ENCODE measurements around the gene TMEM198. TPM values are rescaled to one million over a fixed set of nuclear protein-coding genes. Genes with fewer than 3 reads are reported as not detected.

The TMEM198 gene
- total RNA-seq, 3 donors from 2014 or later, result 3.6 to 4.8 (median 4.3) TPM

DNA sequence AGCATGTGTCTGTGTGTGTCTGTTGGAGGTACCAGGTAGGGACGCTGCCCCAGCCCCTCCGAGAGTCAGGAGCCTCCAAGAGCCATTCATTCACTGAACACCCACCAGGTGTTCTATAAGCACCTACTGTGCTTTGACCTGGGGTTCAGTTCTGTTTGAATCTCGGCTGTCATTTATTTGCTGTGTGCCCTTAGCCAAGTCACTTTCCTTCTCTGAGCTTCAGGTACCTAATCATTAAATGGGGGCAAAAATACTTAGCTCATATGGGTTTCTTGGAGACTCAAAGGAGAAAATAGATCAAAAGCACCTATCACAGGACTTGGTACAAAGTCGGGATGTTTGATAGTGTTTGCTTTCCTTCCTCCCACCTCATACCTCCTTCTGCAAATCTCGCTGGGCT, 16.4 kb upstream of the TMEM198 start:
- H3K27me3 Mint-ChIP-seq (ENCODE audit: low read depth), result peaks cover 83% of the 10 kb centered on the region
- H3K4me3 Mint-ChIP-seq, result no peak overlapping the region
- H3K4me1 Mint-ChIP-seq (ENCODE audit: low read depth), result peaks cover 4% of the 10 kb centered on the region
- no peaks in the 10 kb centered on the region for H3K9me3 Mint-ChIP-seq
- no peak for ATAC-seq
- DNase-seq, result no peak
- no peaks in the 10 kb centered on the region for H3K36me3 Mint-ChIP-seq (ENCODE audit: insufficient read depth)

DNA sequence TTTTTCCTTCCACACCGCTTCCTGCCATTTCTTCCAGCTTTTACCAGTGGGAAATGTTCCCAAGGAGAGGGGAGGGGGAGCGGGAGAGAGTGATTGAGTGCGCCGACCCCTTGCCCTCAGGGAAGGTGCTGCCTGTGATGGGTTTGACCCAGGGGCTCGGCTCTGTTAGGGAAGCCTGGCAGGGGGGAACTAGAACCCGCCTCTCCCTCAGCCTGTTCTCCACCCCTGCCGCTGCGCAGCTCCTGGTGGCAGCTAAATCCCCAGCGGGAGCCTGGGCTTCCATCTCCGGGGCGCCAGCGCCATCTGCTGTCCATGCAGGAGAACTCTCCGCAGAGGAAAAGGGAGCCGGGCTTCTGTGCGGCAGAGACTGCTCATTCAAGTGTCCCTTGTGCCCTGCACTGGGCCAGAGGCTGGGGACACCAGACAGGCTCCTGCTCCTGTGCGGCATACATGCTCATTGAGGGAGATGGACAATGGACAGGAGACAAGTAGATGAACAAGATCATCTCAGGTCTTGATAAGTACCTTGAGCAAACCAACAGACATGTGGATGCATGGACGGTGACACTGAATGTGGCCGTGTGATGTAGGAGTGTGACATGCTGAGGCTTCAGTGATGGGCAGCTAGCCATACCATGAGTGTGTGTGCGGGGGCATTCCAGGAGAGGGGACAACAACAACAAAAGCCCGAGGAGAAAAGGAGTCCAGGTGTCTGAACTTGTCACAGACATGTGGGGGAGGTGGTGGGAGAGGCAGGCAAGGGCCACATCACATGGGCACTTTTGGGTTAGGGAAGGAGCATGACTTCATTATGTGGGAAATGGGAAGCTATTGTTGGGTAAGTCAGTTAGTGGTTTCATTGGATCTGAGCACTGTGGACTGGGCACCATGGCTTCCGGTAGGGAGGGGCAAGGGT, 13.5 kb upstream of the TMEM198 start:
- peaks cover 68% of the 10 kb centered on the region for H3K27me3 Mint-ChIP-seq (ENCODE audit: low read depth)
- ATAC-seq, result peak; percentile 96 to 97

DNA sequence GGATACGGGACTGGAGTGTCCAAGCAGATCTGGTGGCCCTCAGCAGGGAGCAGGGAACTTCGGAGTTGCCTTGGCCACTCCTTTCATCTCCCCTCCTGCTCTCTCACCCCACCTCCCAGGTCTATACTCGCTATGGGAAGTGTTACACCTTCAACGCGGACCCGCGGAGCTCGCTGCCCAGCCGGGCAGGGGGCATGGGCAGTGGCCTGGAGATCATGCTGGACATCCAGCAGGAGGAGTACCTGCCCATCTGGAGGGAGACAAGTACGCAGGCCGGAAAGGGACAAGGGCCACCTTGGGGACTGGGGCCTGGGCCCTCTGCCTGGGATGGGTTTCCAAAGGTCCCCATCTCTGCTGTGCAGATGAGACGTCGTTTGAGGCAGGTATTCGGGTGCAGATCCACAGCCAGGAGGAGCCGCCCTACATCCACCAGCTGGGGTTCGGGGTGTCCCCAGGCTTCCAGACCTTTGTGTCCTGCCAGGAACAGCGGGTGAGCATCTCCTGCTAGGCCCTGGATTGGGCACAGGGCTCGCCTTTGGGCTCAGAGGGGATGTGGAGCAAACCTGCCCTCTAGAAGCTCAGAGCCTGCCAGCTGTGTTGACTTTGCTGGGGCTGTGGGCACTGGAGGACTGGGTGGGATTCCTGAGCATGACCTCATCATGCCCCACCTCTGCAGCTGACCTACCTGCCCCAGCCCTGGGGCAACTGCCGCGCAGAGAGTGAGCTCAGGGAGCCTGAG, 12.0 kb upstream of the TMEM198 start:
- DNase-seq (no peak), ATAC-seq (no peak)
- no peaks in the 10 kb centered on the region for H3K36me3 Mint-ChIP-seq (ENCODE audit: insufficient read depth)
- no peaks in the 10 kb centered on the region for H3K9me3 Mint-ChIP-seq
- peaks cover 55% of the 10 kb centered on the region for H3K27me3 Mint-ChIP-seq (ENCODE audit: low read depth)
- H3K4me3 Mint-ChIP-seq, result no peak overlapping the region
- no peaks in the 10 kb centered on the region for H3K4me1 Mint-ChIP-seq (ENCODE audit: low read depth)

More for the DNA sequence above, 13.5 kb upstream of the TMEM198 start:
- no peaks in the 10 kb centered on the region for H3K36me3 Mint-ChIP-seq (ENCODE audit: insufficient read depth)
- H3K9me3 Mint-ChIP-seq, result no peaks in the 10 kb centered on the region
- peak; percentile 86 for DNase-seq
- H3K4me1 Mint-ChIP-seq (ENCODE audit: low read depth), result no peaks in the 10 kb centered on the region
- H3K4me3 Mint-ChIP-seq, result no peak overlapping the region

DNA sequence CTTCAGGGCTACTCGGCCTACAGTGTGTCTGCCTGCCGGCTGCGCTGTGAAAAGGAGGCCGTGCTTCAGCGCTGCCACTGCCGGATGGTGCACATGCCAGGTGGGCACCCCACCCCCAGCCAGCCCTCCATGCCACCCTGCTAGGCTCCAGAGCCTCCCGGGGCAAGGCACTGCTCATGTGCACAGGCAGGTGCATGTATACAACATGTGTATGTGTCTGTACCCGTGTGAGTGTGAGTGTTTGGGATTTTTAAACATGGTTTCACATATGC, 11.5 kb upstream of the TMEM198 start:
- ATAC-seq, result no peak
- DNase-seq, result no peak

DNA sequence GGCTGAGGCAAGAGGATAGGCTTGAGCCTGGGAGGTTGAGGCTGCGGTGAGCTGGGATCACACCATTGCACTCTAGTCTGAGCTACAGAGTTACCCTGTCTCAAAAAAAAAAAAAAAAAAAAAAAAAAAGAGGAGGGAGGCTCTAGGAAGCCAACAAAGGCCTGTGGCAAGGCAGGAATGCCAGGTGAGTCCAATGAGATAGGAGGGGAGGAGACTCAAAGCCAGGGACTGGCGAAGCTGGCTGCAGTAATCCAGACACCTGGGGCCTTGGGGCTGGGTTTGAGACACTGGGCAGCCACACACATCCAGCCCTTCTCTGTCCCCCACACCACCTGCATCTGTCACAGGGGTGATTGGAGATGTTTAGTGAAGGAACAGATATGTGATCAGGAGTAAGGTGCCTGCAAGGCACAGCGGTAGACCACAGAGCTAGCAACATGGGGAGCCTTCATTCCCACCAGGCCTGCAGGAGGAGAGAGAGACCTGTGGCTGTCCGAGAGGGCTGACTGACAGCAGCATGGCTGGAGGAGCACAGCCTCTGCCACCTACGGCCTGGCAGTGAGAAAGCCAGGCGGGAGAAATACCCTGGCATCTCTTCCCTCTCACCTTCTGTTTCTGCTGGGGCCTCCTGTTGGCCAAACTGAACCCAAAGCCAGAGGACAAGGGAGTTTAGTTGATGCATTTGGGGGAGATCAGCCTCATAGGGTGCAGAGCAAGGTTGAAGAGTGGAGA, 9.7 kb upstream of the TMEM198 start:
- no peaks in the 10 kb centered on the region for H3K36me3 Mint-ChIP-seq (ENCODE audit: insufficient read depth)
- DNase-seq (no peak), ATAC-seq (no peak)
- peaks cover 33% of the 10 kb centered on the region for H3K27me3 Mint-ChIP-seq (ENCODE audit: low read depth)
- no peak overlapping the region for H3K4me3 Mint-ChIP-seq
- H3K9me3 Mint-ChIP-seq, result no peaks in the 10 kb centered on the region
- no peaks in the 10 kb centered on the region for H3K4me1 Mint-ChIP-seq (ENCODE audit: low read depth)

More for the DNA sequence above, 11.5 kb upstream of the TMEM198 start:
- Mint-ChIP-seq H3K4me1 (ENCODE audit: low read depth) (no peaks in the 10 kb centered on the region), H3K9me3 (no peaks in the 10 kb centered on the region), H3K36me3 (ENCODE audit: insufficient read depth) (no peaks in the 10 kb centered on the region), H3K27me3 (ENCODE audit: low read depth) (peaks cover 50% of the 10 kb centered on the region), H3K4me3 (no peak overlapping the region)

DNA sequence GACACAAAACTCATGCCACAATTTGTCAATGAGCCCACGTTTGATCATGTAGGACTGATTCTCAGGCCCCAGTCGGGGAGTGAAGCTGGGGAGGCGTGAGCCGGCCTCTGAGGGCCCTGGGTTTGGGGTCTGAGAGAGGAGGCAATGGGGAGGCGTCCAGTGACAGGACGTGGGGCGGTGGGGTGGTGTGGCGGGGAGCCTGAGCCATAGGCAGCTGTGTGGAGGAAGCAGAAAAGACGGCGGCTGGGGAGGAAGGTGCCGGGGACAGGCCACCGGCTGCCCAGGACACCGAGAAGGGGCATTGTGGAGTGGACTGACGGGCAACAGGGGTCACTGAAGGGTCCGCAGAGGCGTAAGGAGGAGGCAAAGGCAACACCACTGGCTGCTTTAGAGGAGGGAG, 7.4 kb upstream of the TMEM198 start:
- ATAC-seq (no peak), DNase-seq (no peak)
- no peaks in the 10 kb centered on the region for H3K9me3 Mint-ChIP-seq
- H3K36me3 Mint-ChIP-seq (ENCODE audit: insufficient read depth), result peaks cover 14% of the 10 kb centered on the region
- peaks cover 11% of the 10 kb centered on the region for H3K27me3 Mint-ChIP-seq (ENCODE audit: low read depth)
- H3K4me3 Mint-ChIP-seq, result no peak overlapping the region
- peaks cover 5% of the 10 kb centered on the region for H3K4me1 Mint-ChIP-seq (ENCODE audit: low read depth)

DNA sequence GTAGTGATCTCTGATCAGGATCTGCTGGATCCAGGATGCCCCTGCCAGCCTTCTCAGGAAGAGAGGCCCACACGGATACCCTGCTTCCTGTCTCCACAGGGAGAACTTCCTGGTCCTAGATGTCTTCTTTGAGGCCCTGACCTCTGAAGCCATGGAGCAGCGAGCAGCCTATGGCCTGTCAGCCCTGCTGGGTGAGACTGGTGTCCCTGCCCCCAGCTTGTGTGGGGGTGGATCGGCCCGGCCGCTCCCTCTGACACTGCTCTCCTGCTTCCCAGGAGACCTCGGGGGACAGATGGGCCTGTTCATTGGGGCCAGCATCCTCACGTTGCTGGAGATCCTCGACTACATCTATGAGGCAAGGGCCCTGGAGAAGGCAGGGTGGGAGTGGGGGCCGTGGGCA, 6.9 kb upstream of the TMEM198 start:
- no peaks in the 10 kb centered on the region for H3K9me3 Mint-ChIP-seq
- peaks cover 15% of the 10 kb centered on the region for H3K36me3 Mint-ChIP-seq (ENCODE audit: insufficient read depth)
- ATAC-seq (no peak), DNase-seq (no peak)
- peaks cover 7% of the 10 kb centered on the region for H3K4me1 Mint-ChIP-seq (ENCODE audit: low read depth)
- H3K4me3 Mint-ChIP-seq, result no peak overlapping the region
- peaks cover 7% of the 10 kb centered on the region for H3K27me3 Mint-ChIP-seq (ENCODE audit: low read depth)

DNA sequence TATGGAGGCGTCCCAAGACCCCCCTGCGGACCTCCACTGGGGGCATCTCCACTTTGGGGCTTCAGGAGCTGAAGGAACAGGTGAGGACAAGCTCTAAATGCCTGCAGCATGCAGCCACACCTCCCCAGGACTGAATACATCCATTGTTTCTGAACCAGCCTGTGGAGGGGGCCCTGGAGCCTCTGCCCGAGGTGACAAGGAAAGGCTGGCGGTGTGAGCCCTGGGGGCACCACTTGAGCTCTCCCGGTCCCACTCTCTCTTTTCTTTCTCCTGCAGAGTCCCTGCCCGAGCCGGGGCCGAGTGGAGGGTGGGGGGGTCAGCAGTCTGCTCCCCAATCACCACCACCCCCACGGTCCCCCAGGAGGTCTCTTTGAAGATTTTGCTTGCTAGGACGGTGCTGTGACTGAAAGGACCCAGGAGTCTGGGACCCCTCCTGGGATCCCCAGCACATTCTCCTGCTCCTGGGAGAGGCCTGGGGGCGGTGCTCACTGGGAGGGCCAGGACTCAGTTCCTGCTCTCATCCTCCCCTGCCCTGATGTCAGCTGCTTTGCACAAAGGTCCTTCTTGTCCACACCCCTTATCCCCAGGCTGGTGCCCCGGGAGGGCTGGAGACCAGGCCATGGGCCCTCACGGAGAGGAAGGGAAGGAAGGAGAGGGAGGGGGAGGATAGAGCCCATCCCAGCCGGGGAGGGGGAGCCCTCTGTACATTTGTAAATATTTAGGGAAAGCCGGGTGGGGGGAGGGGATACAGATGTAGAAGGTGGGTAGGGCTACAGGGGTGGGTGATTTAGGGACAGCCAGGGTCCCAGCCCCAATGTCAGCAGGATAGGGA, 6.0 kb upstream of the TMEM198 start:
- Mint-ChIP-seq H3K9me3 (no peaks in the 10 kb centered on the region), H3K27me3 (ENCODE audit: low read depth) (peaks cover 3% of the 10 kb centered on the region), H3K4me3 (no peak overlapping the region), H3K4me1 (ENCODE audit: low read depth) (peaks cover 17% of the 10 kb centered on the region), H3K36me3 (ENCODE audit: insufficient read depth) (peaks cover 15% of the 10 kb centered on the region)
- no peak for ATAC-seq
- DNase-seq, result no peak

DNA sequence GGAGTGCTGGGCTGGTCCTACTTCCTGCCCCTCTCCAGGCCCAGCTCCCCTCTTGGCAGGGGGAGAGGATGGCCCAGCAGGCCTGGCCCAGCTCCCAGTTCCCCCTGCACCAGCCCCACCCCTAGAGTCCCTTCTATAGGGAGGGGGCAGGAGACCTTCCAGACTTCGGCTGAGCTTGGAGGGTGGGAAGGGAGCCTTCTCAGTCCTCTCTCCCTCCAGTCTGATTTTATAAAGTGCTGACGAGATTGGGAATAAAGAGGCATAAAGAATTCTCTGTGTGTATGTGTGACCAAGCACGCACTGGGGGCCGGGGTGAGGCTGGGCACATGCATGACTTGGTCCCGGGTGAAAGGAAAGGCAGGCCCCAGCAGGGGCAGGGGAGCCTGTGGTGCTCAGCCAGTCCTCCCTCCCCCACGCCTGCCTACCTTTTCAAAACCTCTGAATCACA, 5.3 kb upstream of the TMEM198 start:
- no peaks in the 10 kb centered on the region for H3K9me3 Mint-ChIP-seq
- H3K27me3 Mint-ChIP-seq (ENCODE audit: low read depth), result peaks cover 2% of the 10 kb centered on the region
- H3K4me1 Mint-ChIP-seq (ENCODE audit: low read depth), result peaks cover 17% of the 10 kb centered on the region
- DNase-seq (no peak), ATAC-seq (no peak)
- peaks cover 15% of the 10 kb centered on the region for H3K36me3 Mint-ChIP-seq (ENCODE audit: insufficient read depth)
- no peak overlapping the region for H3K4me3 Mint-ChIP-seq

DNA sequence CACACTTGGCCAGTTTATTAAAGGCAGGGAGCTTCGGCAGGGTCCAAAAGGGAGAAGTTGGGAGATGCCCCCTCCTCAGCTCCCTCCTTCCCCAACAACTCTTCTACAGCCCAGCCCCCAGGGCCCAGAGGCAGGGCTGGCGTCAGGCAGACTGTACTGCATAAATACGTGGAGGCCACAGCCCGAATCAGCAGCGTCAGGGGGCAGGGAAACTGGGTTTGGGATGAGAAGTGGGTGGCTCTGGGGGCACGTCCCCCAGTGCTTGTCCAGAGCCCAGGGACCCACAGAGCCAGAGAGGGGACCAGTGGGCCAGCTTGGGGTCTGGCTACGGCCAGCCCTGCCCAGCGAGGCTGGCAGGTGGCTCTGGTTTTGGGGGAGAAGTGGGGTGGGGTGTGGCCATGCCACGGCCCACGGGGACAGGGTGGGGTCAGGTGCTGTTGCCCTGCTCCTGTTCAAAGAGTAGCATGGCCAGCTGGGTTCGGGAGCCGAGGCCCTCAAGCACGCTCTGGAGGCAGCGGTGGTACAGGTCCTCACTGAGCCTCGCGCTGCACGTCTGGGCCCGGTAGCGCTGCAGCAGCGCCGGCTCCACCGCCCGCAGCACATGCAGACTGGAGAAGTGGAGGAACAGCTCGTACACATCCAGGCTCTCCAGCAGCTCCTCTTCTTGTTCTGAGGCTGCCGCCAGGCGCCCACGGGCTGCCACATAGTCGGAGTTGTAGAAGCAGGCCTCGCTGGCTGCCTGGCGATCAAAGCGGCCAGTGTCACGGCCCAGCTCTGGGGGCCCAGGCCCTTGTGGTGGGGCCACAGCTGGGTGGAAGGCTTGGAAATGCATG, 4.7 kb upstream of the TMEM198 start:
- Mint-ChIP-seq H3K4me1 (ENCODE audit: low read depth) (peaks cover 18% of the 10 kb centered on the region), H3K36me3 (ENCODE audit: insufficient read depth) (peaks cover 15% of the 10 kb centered on the region), H3K9me3 (no peaks in the 10 kb centered on the region), H3K27me3 (ENCODE audit: low read depth) (no peaks in the 10 kb centered on the region), H3K4me3 (no peak overlapping the region)
- ATAC-seq (no peak), DNase-seq (no peak)

DNA sequence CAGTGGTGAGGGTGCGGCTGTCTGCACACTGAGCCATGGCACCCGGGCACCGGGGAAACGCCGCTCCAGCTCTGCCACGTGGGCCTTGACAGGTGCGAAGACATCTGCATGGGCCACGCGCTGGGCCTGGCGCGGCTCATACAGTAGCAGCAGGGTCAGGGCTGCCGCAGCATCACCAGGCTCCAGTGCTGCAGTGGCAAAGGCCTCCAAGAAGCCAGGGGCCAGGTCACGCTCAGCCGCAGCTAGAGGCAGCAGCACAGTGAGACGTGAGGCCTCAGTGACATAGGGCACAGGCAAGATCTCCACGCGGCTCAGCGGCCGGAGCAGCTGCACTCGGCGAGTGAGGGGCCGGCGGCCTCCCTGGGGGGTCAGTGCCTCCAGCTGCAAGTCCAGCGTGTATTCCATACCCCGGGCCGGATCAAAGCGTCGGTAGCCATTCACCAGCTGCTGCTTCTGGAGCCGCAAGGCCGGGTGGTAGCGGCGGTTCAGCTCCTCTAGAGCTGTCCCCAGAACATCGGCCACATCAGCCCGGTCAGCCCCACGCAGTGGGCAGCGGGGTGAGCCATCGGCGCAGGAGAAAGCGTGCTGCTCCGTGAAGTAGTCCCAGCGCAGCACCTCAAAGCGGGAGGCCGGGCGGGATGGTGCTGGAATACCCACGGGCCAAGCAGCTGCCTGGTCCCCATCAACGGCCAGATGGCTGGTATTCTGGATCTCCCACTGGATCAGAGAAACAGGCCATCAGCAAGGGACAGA, 3.7 kb upstream of the TMEM198 start:
- Mint-ChIP-seq H3K4me1 (ENCODE audit: low read depth) (peaks cover 25% of the 10 kb centered on the region), H3K27me3 (ENCODE audit: low read depth) (no peaks in the 10 kb centered on the region), H3K9me3 (no peaks in the 10 kb centered on the region), H3K36me3 (ENCODE audit: insufficient read depth) (peaks cover 15% of the 10 kb centered on the region), H3K4me3 (no peak overlapping the region)
- no peak for DNase-seq
- ATAC-seq, result no peak

DNA sequence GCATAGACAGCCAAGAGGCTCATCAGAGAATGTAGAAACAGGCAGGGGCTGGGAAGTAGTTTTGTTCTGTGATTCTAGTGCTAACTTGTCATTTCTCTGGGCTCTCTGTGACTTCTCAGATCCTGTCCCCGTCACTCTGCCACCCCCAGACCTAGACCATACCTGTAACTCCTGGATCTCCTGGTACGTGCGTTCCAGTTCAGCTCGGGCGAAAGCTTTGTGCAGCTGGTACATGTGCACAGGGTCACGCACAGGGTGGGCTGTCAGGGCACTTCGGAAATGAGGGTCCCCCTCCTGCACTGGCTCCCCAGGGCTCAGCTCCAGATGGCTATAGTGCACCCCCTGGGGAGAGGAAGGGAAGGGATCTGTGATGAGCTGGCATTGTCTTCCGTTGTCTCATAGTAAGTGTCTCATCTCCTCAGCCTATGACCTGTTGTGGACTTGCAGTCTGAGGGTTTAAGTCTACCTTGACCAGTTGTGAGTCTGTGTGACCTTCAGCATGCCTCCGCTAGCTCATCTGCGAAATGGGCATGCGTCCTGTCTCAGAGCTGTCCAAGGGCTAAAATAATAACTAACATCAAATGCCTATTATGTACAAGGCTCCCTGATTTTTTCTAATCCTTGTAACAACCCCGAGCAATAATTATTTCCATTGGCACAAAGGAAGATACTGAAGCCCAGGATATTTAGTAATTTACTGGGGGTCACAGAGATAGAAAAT, 2.9 kb upstream of the TMEM198 start:
- Mint-ChIP-seq H3K9me3 (no peaks in the 10 kb centered on the region), H3K4me1 (ENCODE audit: low read depth) (peaks cover 25% of the 10 kb centered on the region), H3K27me3 (ENCODE audit: low read depth) (no peaks in the 10 kb centered on the region), H3K36me3 (ENCODE audit: insufficient read depth) (peaks cover 15% of the 10 kb centered on the region), H3K4me3 (peak overlapping the region; percentile 37)
- no peak for DNase-seq
- ATAC-seq, result no peak
